Fibroblast of villous mesenchyme (primary cell): Measurements from ENCODE around the gene COG5. TPM values are rescaled to one million over a fixed set of nuclear protein-coding genes. Genes with fewer than 3 reads are reported as not detected.
A peak's percentile ranks its signal among the peaks of the same experiment; 100 is the strongest.

ENCODE experiments used
- DNase-seq: peaks from one replicate; pipeline ENCODE4 v3.0.0-alpha.2; 2010; ENCODE audit warnings: low read depth
- H3K4me3 ChIP-seq: 2 replicates; pipeline ENCODE4 v1.5.1; 2011; ENCODE audit warnings: low read depth, mild to moderate bottlenecking, low read length
- total RNA-seq: library from RNA; depleted of rRNA; stranded (reverse); fragments of >200 nt; gene quantifications from 2 replicates; pipeline ENCODE4 v1.2.3, GENCODE V29; 2012
- TF ChIP-seq, protein P1 (sequence below): IDR thresholded peaks from 2 replicates; pipeline ENCODE4 v1.5.1; 2012; ENCODE audit warnings: low read depth, mild to moderate bottlenecking, low read length; ENCODE audit not compliant: insufficient read depth

The COG5 gene
- total RNA-seq, 1 donor = 32.0 TPM

DNA sequence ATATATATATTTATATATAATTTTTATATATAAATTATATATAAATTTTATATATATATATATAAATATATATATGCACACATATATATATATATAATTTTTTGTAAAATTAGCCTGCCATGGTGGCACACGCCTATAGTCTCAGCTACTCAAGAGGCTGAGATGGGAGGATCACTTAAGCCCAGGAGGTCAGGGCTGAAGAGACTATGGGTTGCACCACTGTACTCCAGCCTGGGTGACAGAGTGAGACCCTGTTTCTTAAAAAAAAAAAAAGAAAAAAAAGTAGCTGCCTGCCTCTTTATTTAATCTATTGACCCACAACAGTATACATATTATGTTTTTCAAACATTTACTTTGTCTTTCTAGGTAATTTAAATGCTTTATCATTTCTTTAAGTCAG is 35.5 kb upstream of the COG5 start:
- no peak for DNase-seq
- TF ChIP-seq, protein P1, sequence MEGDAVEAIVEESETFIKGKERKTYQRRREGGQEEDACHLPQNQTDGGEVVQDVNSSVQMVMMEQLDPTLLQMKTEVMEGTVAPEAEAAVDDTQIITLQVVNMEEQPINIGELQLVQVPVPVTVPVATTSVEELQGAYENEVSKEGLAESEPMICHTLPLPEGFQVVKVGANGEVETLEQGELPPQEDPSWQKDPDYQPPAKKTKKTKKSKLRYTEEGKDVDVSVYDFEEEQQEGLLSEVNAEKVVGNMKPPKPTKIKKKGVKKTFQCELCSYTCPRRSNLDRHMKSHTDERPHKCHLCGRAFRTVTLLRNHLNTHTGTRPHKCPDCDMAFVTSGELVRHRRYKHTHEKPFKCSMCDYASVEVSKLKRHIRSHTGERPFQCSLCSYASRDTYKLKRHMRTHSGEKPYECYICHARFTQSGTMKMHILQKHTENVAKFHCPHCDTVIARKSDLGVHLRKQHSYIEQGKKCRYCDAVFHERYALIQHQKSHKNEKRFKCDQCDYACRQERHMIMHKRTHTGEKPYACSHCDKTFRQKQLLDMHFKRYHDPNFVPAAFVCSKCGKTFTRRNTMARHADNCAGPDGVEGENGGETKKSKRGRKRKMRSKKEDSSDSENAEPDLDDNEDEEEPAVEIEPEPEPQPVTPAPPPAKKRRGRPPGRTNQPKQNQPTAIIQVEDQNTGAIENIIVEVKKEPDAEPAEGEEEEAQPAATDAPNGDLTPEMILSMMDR = no peak
- H3K4me3 ChIP-seq = no peak overlapping the region

DNA sequence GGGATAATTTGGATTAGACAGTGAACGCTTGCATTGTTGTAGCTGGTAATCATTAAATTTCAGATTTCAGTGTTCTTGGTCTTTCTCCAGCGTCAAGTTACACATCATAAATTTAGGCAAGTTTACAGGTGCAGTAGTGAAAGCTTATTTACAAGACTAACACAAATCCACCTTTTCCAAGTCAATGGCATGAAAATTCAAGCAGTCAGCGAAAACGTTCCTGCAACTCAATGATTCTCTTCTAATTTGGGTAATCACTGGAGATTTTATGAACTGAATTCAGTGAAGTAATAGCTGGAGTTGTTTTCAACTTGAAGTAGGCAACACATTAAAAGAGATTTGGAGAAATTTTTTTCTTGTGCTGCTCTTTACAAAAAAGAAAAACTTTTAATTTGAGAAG is 34.2 kb upstream of the COG5 start:
- H3K4me3 ChIP-seq = no peak overlapping the region
- TF ChIP-seq, protein P1 = no peak
- DNase-seq = no peak

DNA sequence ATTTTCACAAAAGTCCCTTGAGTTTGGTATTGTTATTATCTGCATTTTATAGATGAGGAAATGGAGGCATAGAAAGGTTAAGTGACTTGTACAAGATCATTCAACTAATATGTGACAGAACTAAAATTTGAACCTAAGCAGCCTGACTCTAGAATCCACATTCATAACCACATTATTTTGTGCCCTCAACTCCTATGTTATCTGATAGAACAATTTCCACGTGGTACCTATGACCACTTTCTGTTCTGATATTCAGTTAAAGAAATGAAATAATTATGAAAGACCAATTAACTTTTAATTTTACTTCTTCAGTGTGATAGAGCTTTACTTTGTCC is 33.8 kb upstream of the COG5 start:
- TF ChIP-seq, protein P1 = no peak
- DNase-seq = no peak
- no peak overlapping the region for H3K4me3 ChIP-seq

DNA sequence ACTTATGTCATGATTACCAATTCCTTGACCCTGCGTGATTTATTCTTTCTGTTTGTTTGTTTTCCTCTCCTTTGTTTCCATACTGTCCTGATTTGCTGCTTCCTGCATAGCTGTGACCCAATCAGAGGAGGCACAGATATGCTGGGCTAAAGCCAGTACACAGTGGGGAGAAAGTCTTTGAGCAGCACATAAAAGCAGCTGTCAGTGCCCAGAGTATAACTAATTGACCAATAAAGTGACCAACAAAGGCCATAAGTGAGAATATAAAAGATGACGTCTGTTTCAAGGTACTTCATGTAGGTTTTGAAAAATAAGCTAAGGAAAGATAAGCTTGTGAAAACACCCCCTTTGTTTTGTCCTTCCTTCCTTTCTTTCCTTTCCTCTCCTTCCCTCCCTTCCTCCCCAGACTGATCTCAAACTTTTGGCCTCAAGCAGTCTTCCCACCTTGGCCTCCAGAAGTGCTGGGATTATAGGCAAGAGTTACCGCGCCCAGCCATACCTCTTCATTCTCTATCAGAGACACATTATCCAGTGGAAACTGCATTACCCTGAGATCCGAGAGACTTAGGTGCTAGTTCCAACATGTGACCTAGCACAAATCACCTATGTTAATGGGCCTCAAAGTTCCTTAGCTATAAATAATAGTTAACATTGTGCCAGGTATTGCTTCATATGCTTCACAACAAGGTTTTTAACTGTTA is 33.3 kb upstream of the COG5 start:
- no peak overlapping the region for H3K4me3 ChIP-seq
- DNase-seq = peak; percentile 18
- TF ChIP-seq, protein P1 = no peak

DNA sequence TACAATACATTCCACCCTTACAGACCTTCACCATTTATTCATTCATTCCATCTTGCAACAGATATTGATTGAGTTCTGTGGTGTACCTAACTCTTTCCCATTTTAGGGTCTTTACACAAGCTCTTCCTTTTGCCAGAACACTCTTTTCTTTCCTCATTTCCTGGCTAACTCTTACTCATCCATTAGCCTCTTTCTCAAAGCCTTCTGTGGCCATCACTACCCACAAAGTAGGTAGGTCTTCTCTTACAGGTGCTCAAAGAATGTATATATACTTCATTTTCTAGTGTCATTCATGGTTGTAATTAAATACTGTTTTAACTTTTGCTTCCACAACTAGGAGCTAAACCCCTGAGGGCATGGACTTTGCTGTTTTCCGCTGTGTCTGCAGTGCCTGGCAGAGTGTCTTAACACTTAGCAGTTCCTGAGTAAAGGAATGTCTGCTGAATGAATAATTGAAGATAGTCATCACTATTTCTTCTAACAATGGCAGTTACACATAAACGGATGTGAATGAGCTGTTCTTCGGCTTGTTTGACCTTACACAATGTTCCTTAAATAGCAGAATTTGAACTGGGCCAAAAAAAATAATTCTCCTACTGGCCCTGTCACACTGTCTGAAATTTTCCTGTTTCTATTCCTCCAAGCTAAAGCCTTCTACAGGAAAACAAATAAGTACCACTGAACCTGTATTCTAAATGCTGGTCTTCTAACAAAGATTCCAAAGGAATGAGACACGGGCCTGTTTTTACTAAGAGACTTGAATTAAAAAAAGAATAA is 31.4 kb upstream of the COG5 start:
- no peak overlapping the region for H3K4me3 ChIP-seq
- TF ChIP-seq, protein P1 = no peak
- peak; percentile 68 for DNase-seq

DNA sequence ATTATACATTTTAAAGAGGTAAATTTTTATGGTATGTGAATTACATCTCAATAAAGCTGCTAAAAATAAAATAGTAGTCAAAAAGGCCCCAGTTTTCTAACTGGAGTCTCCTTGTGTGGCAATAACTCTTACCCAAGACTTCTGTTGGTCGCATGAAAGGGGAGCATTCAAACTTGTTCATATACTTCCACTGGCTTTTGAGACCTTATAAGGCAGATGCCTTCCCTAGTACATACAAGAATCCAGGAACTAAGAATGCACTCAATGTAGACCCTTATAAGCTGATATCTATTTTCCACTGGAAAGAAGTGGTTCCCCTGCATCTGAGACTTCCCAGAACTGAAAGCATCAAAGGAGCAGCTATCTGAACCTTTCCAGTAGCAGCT is 29.3 kb upstream of the COG5 start:
- TF ChIP-seq, protein P1 = no peak
- no peak overlapping the region for H3K4me3 ChIP-seq
- peak; percentile 7 for DNase-seq
